Measurements from ENCODE around the gene OBP2B. TPM values are rescaled to one million over a fixed set of nuclear protein-coding genes. Genes with fewer than 3 reads are reported as not detected.

Gene OBP2B
- polyA plus RNA-seq, 1 experiment = not detected

DNA sequence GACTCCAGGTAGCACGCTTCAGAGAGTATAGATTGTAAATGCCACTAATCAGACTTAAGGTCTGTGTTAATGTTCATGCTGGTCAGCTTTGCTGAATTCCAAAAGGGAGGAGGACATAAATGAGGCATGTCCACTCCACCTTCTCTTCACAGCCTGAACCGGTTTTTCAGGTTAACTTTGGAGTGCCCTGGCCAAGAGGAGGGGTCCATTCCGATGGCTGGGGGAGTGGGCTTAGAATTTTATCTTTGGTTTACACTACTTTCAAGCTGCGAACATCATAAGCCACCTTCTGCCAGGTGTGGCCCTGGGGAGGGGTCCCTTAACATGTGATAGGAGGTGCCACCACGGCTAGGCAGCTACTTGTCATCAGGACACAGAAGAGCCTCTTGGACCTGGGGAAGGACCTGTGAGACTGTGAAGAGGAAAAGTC lies 41.7 kb upstream of the OBP2B start:
- Histone ChIP-seq H3K27ac (ENCODE audit: low read depth, low read length) (no peak overlapping the region), H3K9me3 (ENCODE audit: control insufficient read depth, insufficient read depth, low read length) (peaks cover 12% of the 10 kb centered on the region), H3K4me3 (ENCODE audit: low read depth, low read length) (no peak overlapping the region), H3K27me3 (ENCODE audit: control insufficient read depth, insufficient read depth, low read length) (peaks cover 10% of the 10 kb centered on the region)
- no peak for DNase-seq (ENCODE audit: low read depth, low spot score)
- POLR2A ChIA-PET = no interaction called here
- TF ChIP-seq CTCF (IDR thresholded peaks at IDR 0.05; ENCODE audit: low read depth, low read length) = no peak
- CTCF ChIA-PET = no interaction called here

DNA sequence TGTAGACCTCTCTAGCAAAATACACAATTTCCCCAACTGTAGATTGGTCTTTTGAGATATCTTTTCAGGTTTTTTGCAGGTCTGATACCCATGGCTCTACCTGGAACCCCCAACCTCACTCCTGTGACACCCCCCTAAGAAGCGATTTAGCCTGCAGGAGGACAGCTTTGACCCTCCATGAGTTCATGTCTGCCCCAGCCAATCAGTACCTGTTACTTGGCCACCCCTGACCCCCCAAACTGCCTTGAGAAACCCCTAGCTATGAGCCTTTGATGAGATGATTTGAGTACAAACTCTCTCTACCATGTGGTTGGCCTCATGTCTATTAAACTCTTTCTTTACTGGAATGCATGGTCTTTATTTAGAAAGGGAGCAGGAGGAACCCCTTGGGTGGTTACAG lies 40.3 kb upstream of the OBP2B start:
- ChIA-PET POLR2A (interaction anchor here (0.9 kb wide), 1 partner anchor 1016 kb away, joined by 3 read pairs; no protein-coding TSS in a partner anchor), CTCF (no interaction called here)
- no peak for TF ChIP-seq CTCF (IDR thresholded peaks at IDR 0.05; ENCODE audit: low read depth, low read length)
- no peak for DNase-seq (ENCODE audit: low read depth, low spot score)
- Histone ChIP-seq H3K9me3 (ENCODE audit: control insufficient read depth, insufficient read depth, low read length) (peaks cover 1% of the 10 kb centered on the region), H3K4me3 (ENCODE audit: low read depth, low read length) (no peak overlapping the region), H3K27ac (ENCODE audit: low read depth, low read length) (no peak overlapping the region), H3K27me3 (ENCODE audit: control insufficient read depth, insufficient read depth, low read length) (peaks cover 10% of the 10 kb centered on the region)

GRCh38 chr9:133248726-133249295 lies 39.8 kb upstream of the OBP2B start:
- POLR2A ChIA-PET = interaction anchor here (0.9 kb wide), 1 partner anchor 1017 kb away, joined by 3 read pairs; no protein-coding TSS in a partner anchor
- Histone ChIP-seq H3K4me3 (ENCODE audit: low read depth, low read length) (no peak overlapping the region), H3K27ac (ENCODE audit: low read depth, low read length) (no peak overlapping the region), H3K27me3 (ENCODE audit: control insufficient read depth, insufficient read depth, low read length) (peaks cover 10% of the 10 kb centered on the region), H3K9me3 (ENCODE audit: control insufficient read depth, insufficient read depth, low read length) (no peaks in the 10 kb centered on the region; the same call in 1 of the 2 replicates)
- CTCF ChIA-PET = no interaction called here
- TF ChIP-seq CTCF (IDR thresholded peaks at IDR 0.05; ENCODE audit: low read depth, low read length) = no peak
- no peak for DNase-seq (ENCODE audit: low read depth, low spot score)

DNA sequence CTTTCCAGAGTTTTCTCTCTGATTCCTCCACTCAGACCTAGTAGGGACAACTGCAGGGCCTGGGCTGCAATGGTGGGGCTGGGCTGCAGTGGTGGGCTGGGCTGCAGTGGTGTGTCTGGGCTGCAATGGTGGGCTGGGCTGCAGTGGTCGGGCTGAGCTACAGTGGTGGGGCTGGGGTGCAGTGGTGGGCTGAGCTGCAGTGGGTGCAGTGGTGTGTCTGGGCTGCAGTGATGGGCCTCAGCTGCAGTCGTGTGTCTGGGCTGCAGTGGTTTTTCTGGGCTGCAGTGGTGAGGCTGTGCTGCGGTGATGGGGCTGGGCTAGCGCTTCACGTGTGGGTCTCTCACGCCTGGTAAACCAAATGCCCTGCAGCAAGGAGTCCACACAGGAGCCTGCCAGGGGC lies 38.6 kb upstream of the OBP2B start:
- ChIA-PET CTCF (no interaction called here), POLR2A (no interaction called here)
- DNase-seq (ENCODE audit: low read depth, low spot score) = no peak
- Histone ChIP-seq H3K27ac (ENCODE audit: low read depth, low read length) (no peak overlapping the region), H3K9me3 (ENCODE audit: control insufficient read depth, insufficient read depth, low read length) (no peaks in the 10 kb centered on the region; the same call in 1 of the 2 replicates), H3K27me3 (ENCODE audit: control insufficient read depth, insufficient read depth, low read length) (peaks cover 10% of the 10 kb centered on the region), H3K4me3 (ENCODE audit: low read depth, low read length) (no peak overlapping the region)
- no peak for TF ChIP-seq CTCF (IDR thresholded peaks at IDR 0.05; ENCODE audit: low read depth, low read length)

GRCh38 chr9:133246991-133247390 lies 37.9 kb upstream of the OBP2B start:
- Histone ChIP-seq H3K27me3 (ENCODE audit: control insufficient read depth, insufficient read depth, low read length) (peaks cover 10% of the 10 kb centered on the region), H3K4me3 (ENCODE audit: low read depth, low read length) (no peak overlapping the region), H3K27ac (ENCODE audit: low read depth, low read length) (no peak overlapping the region), H3K9me3 (ENCODE audit: control insufficient read depth, insufficient read depth, low read length) (no peaks in the 10 kb centered on the region; the same call in 1 of the 2 replicates)
- ChIA-PET POLR2A (no interaction called here), CTCF (no interaction called here)
- DNase-seq (ENCODE audit: low read depth, low spot score) = no peak
- no peak for TF ChIP-seq CTCF (IDR thresholded peaks at IDR 0.05; ENCODE audit: low read depth, low read length)
